ENCODE data around the gene RAPGEF1. TPM values are rescaled to one million over a fixed set of nuclear protein-coding genes. Genes with fewer than 3 reads are reported as not detected.

RAPGEF1 gene
- total RNA-seq, 1 donor from 2014 or later = 21.0 TPM

DNA sequence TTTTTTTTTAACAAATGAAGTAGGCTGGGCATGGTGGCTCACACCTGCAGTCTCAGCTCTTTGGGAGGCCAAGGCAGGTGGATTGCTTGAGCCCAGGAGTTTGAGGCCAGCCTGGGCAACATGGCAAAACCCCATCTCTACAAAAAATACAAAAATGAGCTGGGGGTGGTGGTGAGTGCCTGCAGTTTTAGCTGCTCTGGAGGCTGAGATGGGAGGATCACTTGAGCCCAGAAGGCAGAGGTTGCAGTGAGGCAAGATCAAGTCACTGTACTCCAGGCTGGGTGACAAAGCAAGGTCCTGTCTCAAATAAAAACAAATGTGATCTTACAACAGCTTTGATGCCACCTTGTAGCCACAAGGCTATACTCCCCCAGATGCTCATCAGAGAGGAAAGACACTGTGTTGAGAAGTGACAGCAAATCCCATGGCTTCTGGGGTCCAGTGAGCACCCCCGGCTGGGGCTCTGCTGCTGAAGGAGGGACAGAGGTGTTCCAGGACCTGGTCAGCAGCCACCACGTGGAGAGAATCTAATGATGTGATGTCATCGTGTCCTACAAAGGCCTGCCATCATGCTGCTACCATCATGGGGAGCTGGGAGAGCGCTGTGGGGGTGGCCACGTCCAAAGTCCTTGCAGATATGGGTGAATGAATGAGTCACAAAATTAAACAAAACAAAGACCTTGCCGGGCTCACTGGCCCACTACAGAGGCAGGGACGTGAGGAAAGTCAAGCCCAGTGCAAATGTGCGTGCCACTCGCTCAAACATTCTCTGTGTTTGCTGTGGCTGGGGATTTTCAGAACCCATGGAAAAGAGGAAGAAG, 133.9 kb downstream of the RAPGEF1 start:
- no peak for ATAC-seq

DNA sequence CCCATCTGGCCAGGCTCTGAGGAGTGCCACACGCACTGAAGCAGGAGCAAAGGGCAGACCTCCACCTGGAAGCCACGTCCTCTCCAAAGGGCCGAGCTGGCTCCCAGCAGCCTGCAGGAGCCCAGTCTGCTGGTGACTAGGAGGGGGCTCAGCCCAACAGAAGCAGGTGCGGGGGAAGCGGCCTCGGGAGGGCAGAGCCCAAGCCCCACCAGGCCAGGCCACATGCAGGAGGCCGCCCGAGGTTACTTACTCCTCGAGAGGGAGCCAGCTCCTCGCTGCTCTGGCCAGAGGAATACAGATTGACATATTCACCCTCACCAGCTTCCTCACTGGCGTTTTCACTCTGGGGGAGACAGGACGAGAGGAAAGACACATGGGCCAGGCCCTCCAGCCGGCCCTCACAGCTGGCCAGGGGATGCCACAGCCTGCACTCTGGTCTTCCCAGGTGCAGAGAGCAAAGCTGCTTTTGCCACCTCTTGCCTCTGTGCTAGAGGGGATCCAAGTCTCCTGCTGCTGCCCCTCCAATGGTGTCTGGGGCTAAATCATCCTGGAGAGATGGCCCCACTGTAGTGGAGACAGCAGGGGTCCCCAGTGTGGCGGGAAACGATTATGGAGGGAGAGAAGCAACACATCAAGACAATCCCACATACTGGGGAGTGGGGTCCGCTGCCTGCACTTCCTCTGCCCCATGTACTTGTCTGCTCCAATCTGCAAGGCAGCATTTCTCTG, 136.0 kb downstream of the RAPGEF1 start:
- ATAC-seq = no peak

DNA sequence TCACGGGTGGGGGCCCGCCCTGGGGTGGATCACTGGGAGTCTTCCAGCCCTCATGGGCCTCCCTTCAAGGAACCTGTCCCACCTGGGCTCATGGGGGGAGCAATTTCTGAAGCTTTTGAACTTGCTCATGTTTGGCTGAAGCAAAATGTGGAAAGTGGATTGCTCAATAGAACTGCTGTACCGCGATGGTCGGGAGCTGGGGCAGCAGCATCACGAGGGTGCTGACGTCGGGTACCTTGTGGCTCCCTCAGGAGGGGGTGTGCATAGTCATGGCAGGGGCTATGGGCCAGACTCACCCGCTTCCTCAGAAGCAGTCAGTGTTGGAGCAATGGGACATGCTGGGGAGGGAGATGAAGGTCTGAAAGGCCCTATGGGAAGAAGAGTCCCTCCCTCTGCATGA, 136.7 kb downstream of the RAPGEF1 start:
- no peak for ATAC-seq

DNA sequence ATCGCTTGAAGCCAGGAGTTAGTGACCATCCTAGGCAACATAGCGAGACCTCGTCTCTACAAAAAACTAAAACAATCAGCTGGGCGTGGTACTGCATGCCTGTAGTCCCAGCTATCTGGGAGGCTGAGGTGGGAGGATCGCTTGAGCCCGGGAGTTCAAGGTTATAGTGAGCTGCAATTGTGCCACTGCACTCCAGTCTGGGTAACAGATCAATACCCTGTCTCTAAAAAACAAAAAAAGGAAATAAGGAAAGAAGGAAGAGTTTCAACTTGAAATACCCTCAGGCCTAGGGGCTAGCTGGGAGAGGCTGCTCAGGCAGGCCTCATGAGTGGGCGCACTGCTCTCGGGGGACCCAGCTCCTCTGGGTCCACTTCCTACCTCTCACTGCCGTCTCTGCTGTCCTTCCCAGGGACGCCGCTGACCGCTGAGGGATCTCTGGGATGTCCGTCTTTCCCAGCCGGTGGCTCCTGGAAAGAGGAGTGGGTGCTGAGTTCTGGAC, 138.1 kb downstream of the RAPGEF1 start:
- ATAC-seq = no peak

DNA sequence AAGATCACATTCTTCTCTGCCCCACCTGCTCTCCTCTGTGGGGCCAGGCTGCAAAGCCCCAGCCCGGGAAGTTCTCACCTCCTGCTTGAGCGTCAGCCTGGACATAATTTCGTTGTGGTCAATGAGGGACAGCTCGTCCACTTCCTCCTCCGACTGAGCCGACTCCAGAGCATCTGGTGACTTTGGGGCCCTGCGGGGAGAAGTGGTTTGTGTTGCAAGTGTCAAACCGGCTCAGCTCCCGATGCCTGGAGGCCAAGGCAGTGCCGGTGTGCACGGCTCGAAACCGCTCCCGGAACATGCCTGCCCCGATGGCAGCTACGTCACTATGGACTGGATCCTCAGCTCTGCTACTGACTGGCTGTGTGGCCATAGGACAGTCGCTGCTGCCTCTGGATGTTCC, 141.8 kb downstream of the RAPGEF1 start:
- peak; percentile 25 for ATAC-seq

DNA sequence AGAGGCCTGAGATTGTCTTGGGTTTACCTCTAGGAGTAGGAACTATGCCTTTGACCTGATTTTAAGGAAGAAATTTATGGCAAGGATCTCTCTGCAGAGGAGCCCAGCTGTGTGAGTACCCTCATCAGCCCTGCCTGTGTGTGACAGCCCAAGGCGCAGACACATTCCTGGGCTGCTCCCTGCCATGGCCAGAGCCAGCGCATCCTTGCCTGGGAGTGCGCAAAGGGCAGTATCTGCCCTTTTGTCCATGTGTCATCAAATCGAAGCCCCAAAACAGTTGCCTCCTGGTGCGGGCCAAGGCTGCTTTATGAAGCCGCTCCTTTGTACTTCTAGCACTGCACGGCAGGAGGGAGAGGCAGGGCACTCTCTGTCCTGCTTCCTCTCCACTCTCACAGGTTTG, 142.6 kb downstream of the RAPGEF1 start:
- no peak for ATAC-seq

DNA sequence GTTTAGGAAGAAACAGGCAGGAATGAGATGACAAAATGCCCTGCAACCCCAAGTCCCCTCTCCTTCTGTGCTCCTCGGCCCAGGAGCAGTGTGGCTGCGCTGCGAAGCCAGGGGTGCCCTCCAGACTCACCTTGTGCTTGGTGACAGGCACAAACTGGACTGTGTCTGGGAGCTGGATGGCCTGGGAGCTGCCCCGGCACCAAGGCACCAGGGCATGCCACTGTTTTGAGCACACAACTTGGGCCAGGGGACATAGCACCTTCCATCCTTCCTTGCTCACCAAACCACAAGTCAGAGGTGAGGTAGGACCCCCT, 143.5 kb downstream of the RAPGEF1 start:
- no peak for ATAC-seq

DNA sequence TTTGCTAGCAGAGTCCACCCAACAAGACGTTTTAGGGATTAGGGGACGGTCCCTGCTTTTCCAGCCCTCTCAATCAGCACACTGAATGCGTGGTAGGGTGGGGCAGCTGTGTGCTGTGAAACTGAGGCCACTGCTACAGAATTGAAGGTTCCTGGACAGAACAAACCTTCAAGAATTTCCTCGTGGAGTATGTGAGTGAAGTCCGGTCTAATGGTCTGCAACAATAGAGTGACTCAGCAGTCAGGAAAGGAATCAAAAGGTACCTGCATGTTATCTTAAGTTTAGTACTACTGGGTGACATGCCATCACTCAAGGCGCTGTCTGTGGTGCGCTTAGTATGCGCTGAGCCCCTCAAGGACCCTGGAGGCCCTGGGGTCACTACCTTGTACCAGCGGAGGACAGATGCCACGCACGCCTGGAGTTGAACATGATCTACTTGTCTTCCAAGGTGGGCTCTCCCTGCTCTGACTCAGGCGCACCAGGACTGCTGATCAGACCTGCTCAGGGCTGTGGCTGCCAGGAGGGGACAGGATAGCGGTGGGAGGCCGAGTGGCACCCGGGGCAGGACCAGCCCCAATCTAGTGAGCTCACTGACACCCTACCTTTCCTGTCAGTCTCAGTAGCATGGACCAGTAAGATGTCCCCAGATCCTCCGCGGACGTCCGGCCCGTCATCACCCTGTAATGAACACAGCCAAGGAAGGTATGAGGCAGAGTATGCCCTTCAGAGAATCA, 144.0 kb downstream of the RAPGEF1 start:
- ATAC-seq = no peak

DNA sequence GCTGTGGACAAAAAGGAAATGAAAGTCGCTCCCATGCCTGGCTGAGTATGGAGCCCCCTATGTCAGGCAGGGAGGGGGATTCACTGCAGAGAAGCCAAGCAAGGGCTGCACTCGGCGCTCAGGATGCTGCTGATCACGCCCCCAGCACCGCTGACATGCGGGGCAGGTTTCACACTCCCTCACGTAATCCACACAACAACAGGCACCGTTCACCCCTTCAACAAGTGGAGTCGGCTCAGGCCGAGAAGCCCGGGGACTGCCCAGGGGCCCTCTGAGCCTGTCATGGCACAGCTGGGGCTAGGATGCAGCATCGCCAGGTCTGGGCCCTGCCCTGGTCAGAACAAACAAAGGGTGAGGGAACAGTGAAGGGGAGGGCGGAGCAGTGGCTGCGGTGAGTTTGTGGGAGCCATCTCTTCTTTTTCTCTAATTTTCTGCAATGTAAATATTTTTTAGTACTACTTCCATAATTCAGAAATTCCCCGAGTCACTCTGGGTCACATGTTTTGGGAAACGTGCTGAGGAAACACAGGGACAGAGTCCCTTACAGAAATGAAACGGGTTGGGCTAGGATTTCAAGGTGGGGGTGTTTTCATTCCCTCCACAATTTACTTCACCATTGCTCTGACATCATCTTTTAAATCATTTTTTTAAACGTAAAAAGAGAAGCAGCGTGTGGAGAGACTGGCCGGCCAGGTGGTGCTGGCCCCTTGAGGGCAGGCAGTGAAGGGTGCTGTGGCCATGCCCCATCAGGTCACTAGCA, 144.8 kb downstream of the RAPGEF1 start:
- ATAC-seq = no peak

DNA sequence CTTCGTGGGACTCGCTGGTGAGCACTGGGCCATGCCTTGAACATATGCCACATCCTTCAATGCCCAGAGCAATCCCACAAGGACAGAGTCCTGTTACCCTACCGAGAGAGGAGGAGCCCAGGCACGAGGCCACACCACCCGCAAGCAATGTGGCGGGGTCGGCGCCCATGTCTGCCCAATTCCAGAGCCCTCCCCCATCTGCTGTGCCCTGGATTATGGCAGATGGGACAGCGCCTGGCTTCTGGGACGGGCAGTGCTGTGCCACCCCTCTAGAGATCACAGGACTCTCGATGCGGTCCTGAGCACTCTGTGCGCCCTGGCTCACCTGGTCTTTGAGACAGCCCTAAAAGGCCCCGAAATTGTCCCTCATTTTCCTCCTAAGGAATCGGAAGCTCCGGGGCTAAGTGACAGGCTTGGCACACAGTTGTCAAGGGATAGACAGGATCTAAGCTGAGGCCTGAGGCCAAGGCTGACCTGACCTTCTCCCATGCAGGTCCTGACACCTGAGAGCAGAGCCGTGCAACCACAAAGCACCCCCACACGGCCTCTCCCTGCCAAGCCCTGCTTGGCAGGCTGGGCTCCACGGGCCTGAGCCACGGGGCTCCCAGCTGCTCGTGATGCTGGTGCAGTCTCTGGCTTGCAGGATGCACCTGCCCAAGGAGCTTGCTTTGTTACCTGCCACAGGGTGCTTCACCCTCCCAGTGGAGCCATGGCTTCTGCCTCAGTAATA, 145.8 kb downstream of the RAPGEF1 start:
- no peak for ATAC-seq

DNA sequence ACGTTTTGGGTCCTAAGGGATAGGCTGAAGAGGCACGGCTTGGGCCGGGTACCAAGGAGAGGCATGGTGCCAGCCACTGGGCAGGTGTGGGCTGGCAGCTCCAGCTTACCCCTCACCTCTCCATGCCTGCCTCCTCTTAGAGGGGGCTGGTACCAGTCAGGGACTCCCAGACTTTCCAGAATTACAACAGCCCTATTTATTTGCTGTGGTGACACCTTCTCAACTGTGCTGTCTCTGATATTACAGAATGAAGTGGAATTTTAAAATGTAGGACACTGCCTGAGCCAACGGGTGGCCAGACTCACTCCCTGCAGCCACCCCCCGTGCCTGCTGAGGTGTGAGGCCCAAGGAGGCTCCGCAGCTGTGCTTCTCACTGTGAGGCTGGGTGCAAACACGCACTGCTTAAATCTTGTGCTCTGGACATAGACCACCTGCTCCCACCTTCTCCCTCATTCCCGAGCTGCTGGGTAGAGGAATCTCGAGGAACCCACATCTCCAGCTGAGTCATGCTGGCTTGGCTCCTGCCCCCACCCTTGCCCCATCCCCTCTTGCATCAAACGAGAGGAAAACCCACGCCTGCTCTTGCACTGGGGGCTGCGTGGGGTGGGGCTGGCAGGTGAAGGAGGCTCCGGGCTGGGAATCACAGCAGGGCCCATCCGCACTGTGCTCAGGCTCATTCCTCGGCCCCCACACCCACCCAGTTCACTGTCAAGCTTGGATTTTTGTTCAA, 146.6 kb downstream of the RAPGEF1 start:
- ATAC-seq = no peak

DNA sequence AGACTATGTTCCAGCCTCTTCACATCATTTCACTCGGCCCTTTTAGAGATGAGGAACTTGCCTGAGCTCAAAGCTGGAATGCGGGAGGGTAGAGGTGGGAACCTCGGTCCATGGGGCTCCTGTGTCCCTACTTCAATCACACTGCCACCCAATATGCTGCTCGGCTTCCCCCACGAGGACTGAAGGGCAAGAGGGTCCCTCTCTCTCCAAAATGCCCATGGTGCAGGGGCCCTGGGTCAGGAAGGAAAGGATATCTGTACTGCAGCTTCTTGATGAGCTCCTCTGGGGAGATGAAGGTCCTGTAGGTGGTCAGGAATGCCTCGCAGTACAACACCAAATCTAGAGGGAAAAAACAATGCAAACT, 148.0 kb downstream of the RAPGEF1 start:
- ATAC-seq = no peak

DNA sequence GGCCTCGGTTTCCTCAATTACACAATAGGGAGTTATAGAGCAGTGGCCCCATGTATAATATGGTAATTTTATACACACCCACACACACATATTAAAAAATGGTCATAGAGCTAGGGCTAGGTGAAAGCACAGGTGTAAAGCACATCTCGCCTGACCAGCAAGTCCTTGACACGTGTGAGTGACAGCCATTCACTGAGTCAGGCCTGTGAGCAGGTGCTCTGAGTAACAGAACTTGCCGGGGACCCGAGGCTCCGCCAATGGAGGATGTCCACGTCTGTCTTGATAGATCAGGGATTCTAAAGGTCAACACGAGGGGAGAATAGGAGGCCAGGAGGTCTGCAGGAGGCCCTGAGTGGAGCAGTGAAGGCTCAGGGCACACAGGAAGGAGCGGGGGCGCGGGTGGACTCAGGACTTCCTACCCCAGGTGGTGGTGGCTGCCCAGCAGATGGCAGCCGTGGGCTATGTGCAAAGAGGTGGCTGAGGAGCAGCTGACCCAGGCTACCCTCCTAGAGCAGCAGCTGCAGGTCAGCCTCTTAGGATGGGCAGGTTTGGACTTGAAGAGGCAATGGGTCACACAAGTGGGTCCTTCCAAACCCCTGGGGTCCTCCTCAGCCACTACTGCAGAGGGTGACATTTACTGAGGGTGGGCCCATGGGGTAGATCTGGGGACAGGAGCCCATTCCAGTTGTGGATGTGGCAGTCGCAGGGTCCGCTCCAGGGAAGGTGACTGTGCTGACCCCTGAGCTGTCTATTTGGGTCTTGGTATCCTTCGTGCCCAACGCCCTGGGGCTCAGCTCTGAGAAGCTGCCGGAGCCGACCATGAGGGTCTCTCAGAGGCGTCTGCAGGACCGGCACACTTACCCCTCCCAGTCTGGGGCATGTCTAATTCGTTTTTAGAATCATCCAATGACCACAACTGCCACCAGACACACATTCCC, 148.7 kb downstream of the RAPGEF1 start:
- ATAC-seq = peak; percentile 83

DNA sequence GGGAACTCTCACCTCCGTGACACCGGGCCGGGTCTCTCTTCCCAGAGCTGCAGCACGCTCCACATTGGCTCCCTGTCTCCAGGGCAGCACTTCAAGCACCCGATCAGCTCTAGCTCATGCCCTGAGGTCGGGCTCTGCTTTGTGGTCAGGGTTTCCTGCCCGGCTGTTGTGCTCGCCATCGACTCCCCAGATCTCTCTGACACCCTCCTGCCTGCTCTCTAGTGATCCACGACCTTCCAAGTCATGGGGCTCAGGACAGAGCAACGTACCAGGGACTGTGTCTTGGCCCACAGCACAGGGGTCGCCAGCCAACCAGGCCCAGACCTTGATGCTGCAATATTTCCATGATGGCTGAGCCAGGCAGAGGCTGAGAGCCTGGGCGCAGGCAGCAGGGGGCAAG, 149.4 kb downstream of the RAPGEF1 start:
- ATAC-seq = no peak

DNA sequence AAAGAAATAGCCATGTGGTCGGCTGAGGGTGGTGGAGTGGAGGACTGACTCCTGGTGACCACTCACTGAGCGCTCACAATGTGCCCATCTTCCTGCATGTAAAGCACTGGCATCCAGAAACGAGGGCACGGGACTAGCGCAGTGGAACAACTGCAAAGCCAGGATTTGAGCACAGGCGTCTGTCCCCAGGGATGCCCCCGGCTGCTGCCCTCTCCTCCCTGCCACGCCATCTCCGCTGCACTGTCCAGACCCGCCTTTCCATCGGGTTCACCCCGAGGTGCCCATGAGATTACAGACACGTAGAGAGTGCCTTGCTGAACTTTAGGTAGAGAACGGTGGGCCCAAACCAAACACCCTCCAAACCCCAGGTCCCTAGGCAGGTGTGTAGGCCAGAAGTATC, 149.9 kb downstream of the RAPGEF1 start:
- ATAC-seq = no peak

DNA sequence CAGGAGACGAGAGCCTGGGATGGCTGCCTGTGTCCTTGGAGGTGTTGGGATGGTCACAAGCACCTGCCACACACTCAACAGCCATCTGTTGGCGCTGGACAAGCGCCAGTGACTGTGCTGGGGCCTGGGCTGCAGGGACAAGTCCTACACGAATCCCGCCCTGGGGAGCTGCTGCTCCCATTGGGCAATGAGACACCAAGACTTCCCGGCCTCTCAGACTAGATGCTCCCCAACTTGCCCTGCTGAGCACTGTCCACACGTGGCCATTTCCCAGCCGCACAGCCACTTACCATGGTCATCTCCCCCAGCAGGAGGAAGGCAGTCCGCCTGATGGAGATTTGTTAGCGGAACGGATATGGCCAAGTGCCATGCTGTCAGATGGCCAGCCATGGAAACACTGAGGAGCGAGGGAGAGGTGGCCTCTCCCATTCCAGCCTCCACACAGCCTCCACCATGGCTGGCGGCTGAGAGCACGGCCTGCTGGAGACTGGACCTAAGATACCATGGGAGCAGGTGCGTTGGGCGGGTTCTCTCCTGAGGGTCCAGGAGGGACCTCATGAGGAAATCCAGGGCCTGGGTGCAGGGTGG, 150.7 kb downstream of the RAPGEF1 start:
- ATAC-seq = no peak

DNA sequence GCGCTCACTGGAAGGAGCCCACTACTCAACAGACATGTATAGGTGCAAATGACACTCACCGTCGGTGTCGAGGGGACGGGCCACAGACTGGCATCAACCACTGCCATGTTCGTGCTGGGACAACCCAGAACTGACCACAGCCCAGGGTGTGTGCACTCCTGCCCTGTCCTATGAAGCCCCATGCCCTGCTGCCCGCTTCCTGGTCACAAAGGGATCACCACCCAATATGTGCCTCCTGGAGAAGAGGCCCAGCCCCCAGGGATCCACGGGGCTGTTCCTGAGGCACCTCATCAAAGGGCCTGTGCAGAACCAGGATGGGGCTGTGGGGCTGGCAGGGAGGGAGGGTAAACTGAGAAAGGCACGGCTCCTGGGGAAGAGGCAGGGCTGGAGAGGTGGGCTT, 151.5 kb downstream of the RAPGEF1 start:
- ATAC-seq = no peak

DNA sequence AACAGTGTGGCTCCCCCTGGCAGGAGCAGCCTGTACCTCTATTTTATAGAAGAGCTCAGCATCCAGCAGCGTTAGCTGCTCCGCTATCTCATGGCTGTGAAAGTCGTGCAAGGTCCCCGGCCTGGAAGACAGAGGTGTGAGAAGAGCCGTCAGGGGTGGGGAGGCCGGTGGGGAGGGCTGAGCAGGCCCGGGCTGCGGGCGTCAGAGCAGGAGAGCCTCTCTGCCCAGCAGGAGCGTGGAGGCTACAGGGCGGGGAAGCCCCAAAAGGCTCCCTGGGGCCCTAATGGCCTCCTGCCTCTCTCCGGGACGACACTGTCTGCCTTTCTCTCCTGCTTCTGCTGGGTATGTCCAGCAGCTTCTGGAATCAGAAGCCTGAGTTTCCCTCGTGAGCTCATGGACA, 152.0 kb downstream of the RAPGEF1 start:
- ATAC-seq = no peak

DNA sequence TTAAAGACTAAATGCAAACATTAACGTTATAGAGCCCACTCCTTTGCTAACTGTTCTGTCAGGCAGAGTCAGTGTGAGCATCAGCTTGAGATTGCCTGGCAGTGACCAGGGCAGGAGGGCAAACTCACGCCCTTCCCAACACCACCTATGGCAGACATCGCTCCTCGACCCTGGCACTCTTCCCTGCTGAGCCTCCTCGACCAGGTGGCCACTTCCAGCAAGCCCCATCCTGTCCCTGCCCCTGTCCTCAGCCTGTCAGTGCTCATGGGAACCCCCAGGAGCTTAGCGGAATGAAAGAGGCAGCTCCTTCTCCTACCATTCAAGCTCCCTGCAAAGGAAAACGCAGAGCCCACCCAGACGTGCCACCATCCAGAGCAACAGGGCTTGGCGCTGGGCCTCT, 152.5 kb downstream of the RAPGEF1 start:
- no peak for ATAC-seq

DNA sequence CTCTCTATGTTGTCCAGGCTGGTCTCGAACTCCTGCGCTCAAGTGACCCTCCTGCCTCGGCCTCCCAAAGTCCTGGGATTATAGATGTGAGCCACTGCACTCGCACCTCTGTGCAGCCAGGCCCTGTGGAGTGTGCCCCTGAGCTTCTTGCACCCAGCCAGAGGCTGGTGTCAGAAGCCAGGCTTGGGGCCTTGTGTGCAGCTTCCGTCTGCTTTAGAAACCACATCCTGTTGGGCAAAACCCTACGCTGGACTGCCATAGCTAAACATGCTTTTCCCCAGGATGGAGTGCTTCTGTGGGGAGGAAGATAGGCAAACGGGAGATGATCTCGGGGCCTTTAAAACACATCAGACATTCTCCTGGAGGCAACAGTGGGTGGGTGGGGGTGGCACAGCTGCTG, 154.5 kb downstream of the RAPGEF1 start:
- no peak for ATAC-seq
